ENCODE results near the gene MCF2L2. TPM values are rescaled to one million over a fixed set of nuclear protein-coding genes. Genes with fewer than 3 reads are reported as not detected.

MCF2L2 gene
- total RNA-seq, 3 donors from 2014 or later: 0.84 to 2.7 (median 1.1) TPM

GRCh38 chr3:183275937-183276336 is 152.5 kb downstream of the MCF2L2 start:
- H3K4me1 ChIP-seq (ENCODE audit: low read depth): peaks cover 9% of the 10 kb centered on the region
- DNase-seq (no peak), ATAC-seq (no peak)
- intact Hi-C loops (cut with DNase I, micrococcal nuclease): no loop called here
- H3K9me3 ChIP-seq: no peaks in the 10 kb centered on the region
- no peak overlapping the region for H3K4me3 ChIP-seq
- no peaks in the 10 kb centered on the region for H3K36me3 ChIP-seq (ENCODE audit: low read depth)
- no peak for TF ChIP-seq CTCF (IDR thresholded peaks at IDR 0.05)

- Histone ChIP-seq H3K4me3 (no peak overlapping the region), H3K36me3 (ENCODE audit: low read depth) (no peaks in the 10 kb centered on the region), H3K4me1 (ENCODE audit: low read depth) (peaks cover 9% of the 10 kb centered on the region), H3K9me3 (no peaks in the 10 kb centered on the region)
- peak; percentile 81 for ATAC-seq
- DNase-seq: no peak
- TF ChIP-seq CTCF (IDR thresholded peaks at IDR 0.05): no peak
- intact Hi-C loops (cut with DNase I, micrococcal nuclease): no loop called here
Measured at GRCh38 chr3:183275418-183275817, 153.0 kb downstream of the MCF2L2 start.

GRCh38 chr3:183274609-183275008 is 153.8 kb downstream of the MCF2L2 start:
- no peaks in the 10 kb centered on the region for H3K9me3 ChIP-seq
- no peak for TF ChIP-seq CTCF (IDR thresholded peaks at IDR 0.05)
- ATAC-seq (no peak), DNase-seq (no peak)
- peaks cover 13% of the 10 kb centered on the region for H3K4me1 ChIP-seq (ENCODE audit: low read depth)
- H3K36me3 ChIP-seq (ENCODE audit: low read depth): no peaks in the 10 kb centered on the region
- intact Hi-C loops (cut with DNase I, micrococcal nuclease): no loop called here
- H3K4me3 ChIP-seq: no peak overlapping the region

GRCh38 chr3:183272791-183273190 is 155.6 kb downstream of the MCF2L2 start:
- H3K36me3 ChIP-seq (ENCODE audit: low read depth): no peaks in the 10 kb centered on the region
- H3K4me3 ChIP-seq: no peak overlapping the region
- no peak for ATAC-seq
- intact Hi-C loops (cut with DNase I, micrococcal nuclease): no loop called here
- no peak for TF ChIP-seq CTCF (IDR thresholded peaks at IDR 0.05)
- H3K4me1 ChIP-seq (ENCODE audit: low read depth): peaks cover 16% of the 10 kb centered on the region
- no peak for DNase-seq
- H3K9me3 ChIP-seq: no peaks in the 10 kb centered on the region

GRCh38 chr3:183272142-183272541 is 156.3 kb downstream of the MCF2L2 start:
- no peak for TF ChIP-seq CTCF (IDR thresholded peaks at IDR 0.05)
- Histone ChIP-seq H3K36me3 (ENCODE audit: low read depth) (no peaks in the 10 kb centered on the region), H3K9me3 (no peaks in the 10 kb centered on the region), H3K4me1 (ENCODE audit: low read depth) (peaks cover 22% of the 10 kb centered on the region), H3K4me3 (no peak overlapping the region)
- intact Hi-C loops (cut with DNase I, micrococcal nuclease): no loop called here
- no peak for DNase-seq
- ATAC-seq: no peak

GRCh38 chr3:183270344-183270743 is 158.1 kb downstream of the MCF2L2 start:
- Histone ChIP-seq H3K4me1 (ENCODE audit: low read depth) (peaks cover 19% of the 10 kb centered on the region), H3K4me3 (no peak overlapping the region), H3K36me3 (ENCODE audit: low read depth) (no peaks in the 10 kb centered on the region), H3K9me3 (no peaks in the 10 kb centered on the region)
- intact Hi-C loops (cut with DNase I, micrococcal nuclease): no loop called here
- no peak for TF ChIP-seq CTCF (IDR thresholded peaks at IDR 0.05)
- ATAC-seq (no peak), DNase-seq (no peak)
